GM06990 (cell line): ENCODE data around the gene MDK.

Source experiments
- DNase-seq: peaks from one replicate; pipeline ENCODE4 v3.0.0-alpha.2; 2011; ENCODE audit not compliant: insufficient read length; ENCODE audit errors: extremely low read depth
- H3K27me3 ChIP-seq: replicated peaks from 2 replicates; pipeline ENCODE4 v1.6.0; 2011; ENCODE audit warnings: low read length; ENCODE audit not compliant: control insufficient read depth, insufficient read depth
- H3K36me3 ChIP-seq: 2 replicates; pipeline ENCODE4 v1.5.1; 2011; ENCODE audit warnings: low read length; ENCODE audit not compliant: control insufficient read depth, insufficient read depth
- H3K4me3 ChIP-seq: replicated peaks from 2 replicates; pipeline ENCODE4 v1.5.1; 2011; ENCODE audit warnings: low read depth, mild to moderate bottlenecking, control low read depth, low read length
- CTCF ChIP-seq: IDR thresholded peaks from 2 replicates; pipeline ENCODE4 v1.5.1; 2011; ENCODE audit warnings: low read length, control low read depth, mild to moderate bottlenecking, inconsistent platforms; ENCODE audit not compliant: insufficient read depth, poor library complexity, severe bottlenecking

The MDK gene

GRCh38 chr11:46385169-46386004, 3.9 kb downstream of the MDK start:
- no peak for TF ChIP-seq CTCF
- H3K36me3 ChIP-seq: no peaks in the 10 kb centered on the region
- no peak for DNase-seq
- H3K27me3 ChIP-seq: peaks cover 2% of the 10 kb centered on the region; the same call in 1 of the 2 replicates
- no peak overlapping the region for H3K4me3 ChIP-seq

DNA sequence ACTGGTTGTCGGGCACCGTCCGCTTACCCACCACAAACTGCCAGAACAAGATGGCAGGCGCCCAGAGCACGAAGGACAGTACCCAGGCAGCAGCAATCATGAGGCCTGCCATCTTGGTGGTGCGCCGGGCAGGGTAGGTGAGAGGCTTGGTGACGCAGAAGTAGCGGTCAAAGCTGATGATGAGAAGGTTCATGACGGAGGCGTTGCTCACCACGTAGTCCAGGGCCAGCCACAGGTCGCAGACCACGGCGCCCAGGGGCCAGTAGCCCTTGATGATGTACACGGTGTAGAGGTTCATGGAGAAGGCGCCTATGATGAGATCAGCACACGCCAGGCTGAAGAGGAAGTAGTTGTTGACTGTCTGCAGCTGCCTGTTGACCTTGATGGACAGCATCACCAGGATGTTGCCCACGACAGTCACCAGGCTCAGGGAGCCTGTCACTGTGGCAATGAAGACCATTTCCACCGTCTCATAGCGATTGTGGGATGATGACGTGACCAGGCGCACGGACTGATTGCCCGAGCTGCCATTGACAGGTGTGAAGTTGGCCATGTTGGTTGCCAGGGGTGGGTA, 4.6 kb downstream of the MDK start:
- no peak for TF ChIP-seq CTCF
- Histone ChIP-seq H3K4me3 (no peak overlapping the region), H3K36me3 (no peaks in the 10 kb centered on the region), H3K27me3 (peaks cover 4% of the 10 kb centered on the region; the same call in 1 of the 2 replicates)
- DNase-seq: no peak

DNA sequence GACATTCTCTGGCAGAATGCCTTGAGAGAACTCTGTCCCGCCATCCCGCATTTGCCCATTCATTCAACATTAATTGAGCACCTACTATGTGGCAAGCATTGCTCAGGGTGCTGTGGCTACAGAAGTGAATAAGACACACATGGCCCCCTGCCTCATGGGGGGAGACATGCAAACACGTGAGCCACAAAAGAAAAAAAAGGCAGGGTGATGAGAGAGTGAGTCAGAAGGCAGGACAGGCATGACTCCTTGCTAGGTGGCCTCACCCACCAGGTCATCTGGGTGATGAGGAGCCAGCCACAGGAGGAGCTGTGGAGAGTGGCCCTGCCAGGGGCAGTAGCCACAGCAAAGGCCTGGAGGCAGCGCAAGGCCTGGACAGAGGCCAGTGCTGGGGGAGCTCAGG, 5.2 kb downstream of the MDK start:
- Histone ChIP-seq H3K36me3 (no peaks in the 10 kb centered on the region), H3K27me3 (peaks cover 4% of the 10 kb centered on the region; the same call in 1 of the 2 replicates), H3K4me3 (no peak overlapping the region)
- TF ChIP-seq CTCF: no peak
- no peak for DNase-seq

DNA sequence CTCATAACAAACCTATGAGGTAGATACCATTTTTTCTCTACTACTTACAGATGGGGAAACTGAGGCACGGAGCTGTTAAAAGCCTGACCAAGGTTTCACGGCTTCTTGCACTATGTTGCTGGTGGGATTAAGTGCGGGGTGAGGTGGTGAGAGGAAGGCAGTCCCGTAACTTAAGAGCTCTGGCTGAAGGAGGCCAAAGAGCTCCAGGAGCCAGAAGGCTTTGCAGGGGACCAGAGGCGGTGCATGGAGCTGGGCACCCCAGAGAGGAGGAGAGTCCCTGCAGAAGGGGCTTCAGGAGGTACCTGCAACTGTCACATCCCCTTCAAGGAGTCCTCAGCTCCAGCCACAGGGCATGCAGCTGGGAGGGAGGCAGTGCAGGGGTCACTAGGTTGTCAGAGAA, 6.0 kb downstream of the MDK start:
- H3K36me3 ChIP-seq: no peaks in the 10 kb centered on the region
- DNase-seq: no peak
- H3K4me3 ChIP-seq: no peak overlapping the region
- H3K27me3 ChIP-seq: peaks cover 4% of the 10 kb centered on the region; the same call in 1 of the 2 replicates
- TF ChIP-seq CTCF: no peak

GRCh38 chr11:46387919-46388618, 6.6 kb downstream of the MDK start:
- H3K27me3 ChIP-seq: peaks cover 2% of the 10 kb centered on the region; the same call in 1 of the 2 replicates
- no peak for DNase-seq
- TF ChIP-seq CTCF: no peak

More at GRCh38 chr11:46387919-46388618, 6.6 kb downstream of the MDK start:
- Histone ChIP-seq H3K4me3 (no peak overlapping the region), H3K36me3 (no peaks in the 10 kb centered on the region)
